ENCODE results near the gene CADM1.
A peak's percentile ranks its signal among the peaks of the same experiment; 100 is the strongest.

DNA sequence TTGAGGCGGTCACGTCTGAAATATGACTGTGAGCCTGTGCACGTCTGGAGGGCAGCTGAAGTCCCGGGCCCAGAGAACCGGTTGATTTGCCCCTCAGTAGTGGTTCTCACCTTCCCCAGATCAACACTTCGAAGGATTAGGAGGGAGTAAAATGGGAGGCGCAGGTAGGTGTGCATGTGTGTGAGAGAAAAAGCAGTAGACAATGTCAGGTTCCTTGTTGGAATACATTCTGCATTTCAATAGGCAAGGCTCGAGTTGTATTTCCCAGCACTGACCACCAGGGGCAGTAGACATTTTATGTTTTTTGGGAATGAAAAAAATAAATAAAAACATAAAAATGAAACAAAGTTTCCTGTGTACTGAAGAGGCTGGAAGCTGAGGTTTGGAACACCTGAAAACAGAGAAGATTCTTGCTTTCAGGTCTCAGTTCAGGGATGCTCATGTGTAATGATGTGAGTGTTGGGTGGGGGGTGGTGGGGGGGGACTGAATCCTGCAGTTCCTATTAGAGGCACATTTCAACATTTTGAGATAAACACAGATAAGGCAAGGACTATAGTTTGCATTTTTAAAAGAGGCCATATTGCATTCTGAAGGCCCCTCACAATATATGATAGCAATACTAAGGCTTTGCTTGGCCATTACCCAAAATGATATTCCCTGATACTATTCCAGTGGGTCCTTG is 333.9 kb downstream of the CADM1 start:
- TF ChIP-seq, protein P1, sequence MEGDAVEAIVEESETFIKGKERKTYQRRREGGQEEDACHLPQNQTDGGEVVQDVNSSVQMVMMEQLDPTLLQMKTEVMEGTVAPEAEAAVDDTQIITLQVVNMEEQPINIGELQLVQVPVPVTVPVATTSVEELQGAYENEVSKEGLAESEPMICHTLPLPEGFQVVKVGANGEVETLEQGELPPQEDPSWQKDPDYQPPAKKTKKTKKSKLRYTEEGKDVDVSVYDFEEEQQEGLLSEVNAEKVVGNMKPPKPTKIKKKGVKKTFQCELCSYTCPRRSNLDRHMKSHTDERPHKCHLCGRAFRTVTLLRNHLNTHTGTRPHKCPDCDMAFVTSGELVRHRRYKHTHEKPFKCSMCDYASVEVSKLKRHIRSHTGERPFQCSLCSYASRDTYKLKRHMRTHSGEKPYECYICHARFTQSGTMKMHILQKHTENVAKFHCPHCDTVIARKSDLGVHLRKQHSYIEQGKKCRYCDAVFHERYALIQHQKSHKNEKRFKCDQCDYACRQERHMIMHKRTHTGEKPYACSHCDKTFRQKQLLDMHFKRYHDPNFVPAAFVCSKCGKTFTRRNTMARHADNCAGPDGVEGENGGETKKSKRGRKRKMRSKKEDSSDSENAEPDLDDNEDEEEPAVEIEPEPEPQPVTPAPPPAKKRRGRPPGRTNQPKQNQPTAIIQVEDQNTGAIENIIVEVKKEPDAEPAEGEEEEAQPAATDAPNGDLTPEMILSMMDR (IDR thresholded peaks at IDR 0.05 in 2 of 3, conservative IDR thresholded peaks at IDR 0.05 in 1 of 3; ENCODE audit: borderline replicate concordance in 1 of 3, insufficient read depth in 1 of 3, low read depth in 2 of 3, low read length in 2 of 3), result peak in 2 of 3 experiments; percentile 67; a peak in 4 of 6 replicates
- TF ChIP-seq POLR2A (IDR thresholded peaks at IDR 0.05; ENCODE audit: borderline replicate concordance, extremely low read depth, insufficient read depth, insufficient read length), result no peak
- no peak for TF ChIP-seq EZH2 (IDR thresholded peaks at IDR 0.05)
- TF ChIP-seq ZNF274 (IDR thresholded peaks at IDR 0.05; ENCODE audit: low read depth, low read length), result no peak
- TF ChIP-seq SRF (IDR thresholded peaks at IDR 0.05; ENCODE audit: low read depth), result no peak
- TF ChIP-seq YY1 (IDR thresholded peaks at IDR 0.05; ENCODE audit: extremely low read depth, insufficient replicate concordance, low read depth, low read length), result no peak
- TF ChIP-seq SP1 (IDR thresholded peaks at IDR 0.05; ENCODE audit: low read depth), result no peak
- no peak for TF ChIP-seq EGR1 (IDR thresholded peaks at IDR 0.05; ENCODE audit: low read depth)
- TF ChIP-seq, protein P2, sequence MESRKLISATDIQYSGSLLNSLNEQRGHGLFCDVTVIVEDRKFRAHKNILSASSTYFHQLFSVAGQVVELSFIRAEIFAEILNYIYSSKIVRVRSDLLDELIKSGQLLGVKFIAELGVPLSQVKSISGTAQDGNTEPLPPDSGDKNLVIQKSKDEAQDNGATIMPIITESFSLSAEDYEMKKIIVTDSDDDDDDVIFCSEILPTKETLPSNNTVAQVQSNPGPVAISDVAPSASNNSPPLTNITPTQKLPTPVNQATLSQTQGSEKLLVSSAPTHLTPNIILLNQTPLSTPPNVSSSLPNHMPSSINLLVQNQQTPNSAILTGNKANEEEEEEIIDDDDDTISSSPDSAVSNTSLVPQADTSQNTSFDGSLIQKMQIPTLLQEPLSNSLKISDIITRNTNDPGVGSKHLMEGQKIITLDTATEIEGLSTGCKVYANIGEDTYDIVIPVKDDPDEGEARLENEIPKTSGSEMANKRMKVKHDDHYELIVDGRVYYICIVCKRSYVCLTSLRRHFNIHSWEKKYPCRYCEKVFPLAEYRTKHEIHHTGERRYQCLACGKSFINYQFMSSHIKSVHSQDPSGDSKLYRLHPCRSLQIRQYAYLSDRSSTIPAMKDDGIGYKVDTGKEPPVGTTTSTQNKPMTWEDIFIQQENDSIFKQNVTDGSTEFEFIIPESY (IDR thresholded peaks at IDR 0.05; ENCODE audit: extremely low read depth, insufficient replicate concordance, low read length), result no peak
- TF ChIP-seq ELF1 (IDR thresholded peaks at IDR 0.05; ENCODE audit: borderline replicate concordance, low read depth), result no peak
- no peak for TF ChIP-seq POLR2AphosphoS5 (IDR thresholded peaks at IDR 0.05; ENCODE audit: low read depth, low read length)
- no peak for TF ChIP-seq EZH2phosphoT487 (IDR thresholded peaks at IDR 0.05; ENCODE audit: borderline replicate concordance)
- TF ChIP-seq, protein P3, sequence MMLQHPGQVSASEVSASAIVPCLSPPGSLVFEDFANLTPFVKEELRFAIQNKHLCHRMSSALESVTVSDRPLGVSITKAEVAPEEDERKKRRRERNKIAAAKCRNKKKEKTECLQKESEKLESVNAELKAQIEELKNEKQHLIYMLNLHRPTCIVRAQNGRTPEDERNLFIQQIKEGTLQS (IDR thresholded peaks at IDR 0.05), result no peak

Measured in HCT116 (cell line).